Measurements from ENCODE around the gene DBF4B. TPM values are rescaled to one million over a fixed set of nuclear protein-coding genes. Genes with fewer than 3 reads are reported as not detected.

Gene DBF4B
- total RNA-seq, 4 donors from 2014 or later: 2.6 to 16.5 (median 4.1) TPM

DNA sequence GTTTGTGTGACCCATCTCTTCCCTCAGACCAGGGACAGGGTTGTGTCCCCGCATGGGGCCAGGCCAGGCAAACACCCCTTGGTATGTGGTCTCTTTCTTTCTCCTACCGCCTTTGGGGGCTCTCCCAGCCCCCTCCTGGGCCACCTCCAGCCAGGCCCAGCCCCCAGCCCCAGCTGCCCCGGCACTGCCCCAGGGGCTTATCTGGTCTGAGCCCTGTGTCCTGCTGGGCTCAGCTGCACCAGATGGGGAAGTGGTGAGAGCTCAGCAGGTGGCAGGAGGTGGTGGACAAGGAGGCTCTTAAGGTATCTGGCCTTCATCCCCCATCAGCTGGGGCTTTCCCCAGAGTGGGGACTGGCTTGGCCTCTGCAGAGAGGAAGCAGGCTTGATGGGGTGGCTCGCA is 59.0 kb downstream of the DBF4B start:
- Histone ChIP-seq H3K4me3 (no peak overlapping the region), H3K36me3 (no peaks in the 10 kb centered on the region), H3K27ac (no peak overlapping the region), H3K9me3 (no peaks in the 10 kb centered on the region), H3K27me3 (no peaks in the 10 kb centered on the region), H3K4me1 (no peaks in the 10 kb centered on the region)
- DNase-seq: no peak
- no peak for TF ChIP-seq POLR2A (IDR thresholded peaks at IDR 0.05)
- TF ChIP-seq, protein P1, sequence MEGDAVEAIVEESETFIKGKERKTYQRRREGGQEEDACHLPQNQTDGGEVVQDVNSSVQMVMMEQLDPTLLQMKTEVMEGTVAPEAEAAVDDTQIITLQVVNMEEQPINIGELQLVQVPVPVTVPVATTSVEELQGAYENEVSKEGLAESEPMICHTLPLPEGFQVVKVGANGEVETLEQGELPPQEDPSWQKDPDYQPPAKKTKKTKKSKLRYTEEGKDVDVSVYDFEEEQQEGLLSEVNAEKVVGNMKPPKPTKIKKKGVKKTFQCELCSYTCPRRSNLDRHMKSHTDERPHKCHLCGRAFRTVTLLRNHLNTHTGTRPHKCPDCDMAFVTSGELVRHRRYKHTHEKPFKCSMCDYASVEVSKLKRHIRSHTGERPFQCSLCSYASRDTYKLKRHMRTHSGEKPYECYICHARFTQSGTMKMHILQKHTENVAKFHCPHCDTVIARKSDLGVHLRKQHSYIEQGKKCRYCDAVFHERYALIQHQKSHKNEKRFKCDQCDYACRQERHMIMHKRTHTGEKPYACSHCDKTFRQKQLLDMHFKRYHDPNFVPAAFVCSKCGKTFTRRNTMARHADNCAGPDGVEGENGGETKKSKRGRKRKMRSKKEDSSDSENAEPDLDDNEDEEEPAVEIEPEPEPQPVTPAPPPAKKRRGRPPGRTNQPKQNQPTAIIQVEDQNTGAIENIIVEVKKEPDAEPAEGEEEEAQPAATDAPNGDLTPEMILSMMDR (IDR thresholded peaks at IDR 0.05): no peak

GRCh38 chr17:44768505-44769142 is 60.2 kb downstream of the DBF4B start:
- Histone ChIP-seq H3K9me3 (no peaks in the 10 kb centered on the region), H3K36me3 (no peaks in the 10 kb centered on the region), H3K27me3 (no peaks in the 10 kb centered on the region), H3K27ac (no peak overlapping the region), H3K4me3 (no peak overlapping the region), H3K4me1 (no peaks in the 10 kb centered on the region)
- no peak for TF ChIP-seq POLR2A (IDR thresholded peaks at IDR 0.05)
- TF ChIP-seq, protein P1 (IDR thresholded peaks at IDR 0.05): no peak
- no peak for DNase-seq

GRCh38 chr17:44769230-44769629 is 60.8 kb downstream of the DBF4B start:
- no peaks in the 10 kb centered on the region for H3K36me3 ChIP-seq
- no peak overlapping the region for H3K4me3 ChIP-seq
- no peaks in the 10 kb centered on the region for H3K4me1 ChIP-seq
- no peak overlapping the region for H3K27ac ChIP-seq
- no peak for TF ChIP-seq POLR2A (IDR thresholded peaks at IDR 0.05)
- TF ChIP-seq, protein P1 (IDR thresholded peaks at IDR 0.05): no peak
- DNase-seq: no peak
- no peaks in the 10 kb centered on the region for H3K27me3 ChIP-seq
- no peaks in the 10 kb centered on the region for H3K9me3 ChIP-seq

DNA sequence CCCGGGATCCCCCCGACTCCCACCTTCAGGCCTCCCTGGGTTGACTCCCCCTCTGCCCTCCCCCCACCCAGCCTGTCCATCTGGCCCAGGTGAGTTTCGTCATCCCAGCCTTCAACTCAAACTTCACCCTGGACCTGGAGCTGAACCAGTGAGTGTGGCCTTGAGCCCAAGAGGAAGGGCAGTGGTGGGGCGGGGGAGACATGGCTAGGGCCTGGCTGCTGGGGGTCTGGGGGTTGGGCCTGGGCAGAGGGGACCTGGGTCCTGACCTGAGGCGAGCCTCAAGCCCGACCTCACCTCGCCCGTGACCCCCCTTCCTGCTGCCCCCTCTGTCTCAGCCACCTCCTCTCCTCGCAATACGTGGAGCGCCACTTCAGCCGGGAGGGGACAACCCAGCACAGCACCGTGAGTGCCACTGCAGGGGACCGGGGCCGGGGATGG is 61.2 kb downstream of the DBF4B start:
- TF ChIP-seq POLR2A (IDR thresholded peaks at IDR 0.05): no peak
- TF ChIP-seq, protein P1 (IDR thresholded peaks at IDR 0.05): no peak
- Histone ChIP-seq H3K27ac (no peak overlapping the region), H3K4me3 (no peak overlapping the region), H3K27me3 (no peaks in the 10 kb centered on the region), H3K9me3 (no peaks in the 10 kb centered on the region), H3K4me1 (peaks cover 0 to 3% (median 0%) of the 10 kb centered on the region in 4 donors), H3K36me3 (no peaks in the 10 kb centered on the region)
- DNase-seq: no peak

DNA sequence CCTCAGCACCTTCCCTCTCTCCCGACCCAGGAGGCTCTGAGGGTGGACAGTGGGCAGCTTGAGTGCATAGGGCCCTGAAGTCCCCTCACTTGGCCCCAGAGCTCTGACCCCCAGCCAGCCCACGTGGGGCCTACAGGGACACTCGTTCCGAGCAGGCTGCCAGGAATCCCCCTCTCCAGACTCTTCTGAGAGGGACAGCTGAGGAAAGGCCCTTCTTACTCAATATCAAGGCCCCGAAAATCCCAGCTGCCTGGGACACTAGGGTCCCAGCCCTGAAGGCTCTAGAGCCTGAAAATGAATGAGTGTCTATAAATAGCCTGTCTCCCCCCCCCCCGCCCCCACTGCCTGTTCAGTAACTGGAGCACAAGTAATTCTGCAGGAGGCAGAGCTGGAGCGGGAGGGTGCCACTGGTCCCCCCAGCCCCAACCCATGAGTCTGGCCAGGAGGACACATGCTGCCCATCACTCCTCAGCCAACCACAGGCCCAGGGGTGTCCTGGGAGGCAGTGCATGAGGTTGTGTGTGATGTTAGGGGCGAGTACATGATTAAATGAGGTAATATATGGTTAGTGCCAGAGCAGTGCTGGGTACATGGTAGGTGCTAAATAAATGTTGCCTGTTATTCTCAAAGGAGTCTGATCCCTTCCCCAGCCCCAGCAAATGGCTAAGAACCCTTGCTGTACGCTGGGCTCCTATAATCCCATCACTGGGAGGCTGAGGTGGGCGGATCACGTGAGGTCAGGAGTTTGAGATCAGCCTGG is 61.9 kb downstream of the DBF4B start:
- Histone ChIP-seq H3K9me3 (no peaks in the 10 kb centered on the region), H3K4me3 (no peak overlapping the region), H3K36me3 (no peaks in the 10 kb centered on the region), H3K4me1 (peaks cover 0 to 10% (median 4%) of the 10 kb centered on the region in 4 donors), H3K27me3 (no peaks in the 10 kb centered on the region), H3K27ac (no peak overlapping the region)
- TF ChIP-seq, protein P1 (IDR thresholded peaks at IDR 0.05): no peak
- TF ChIP-seq POLR2A (IDR thresholded peaks at IDR 0.05): no peak
- DNase-seq: no peak
